ENCODE results near the gene NDUFS2. TPM values are rescaled to one million over a fixed set of nuclear protein-coding genes. Genes with fewer than 3 reads are reported as not detected.
"Not testable (repeated sequence)": the region's sequence is repeated elsewhere in the genome, so short reads cannot be mapped to it uniquely, and the experiment has no call there.

NDUFS2 gene
- total and polyA plus RNA-seq, 5 experiments from 2014 or later: 78.6 to 127 (median 106) TPM

GRCh38 chr1:161233102-161233501, 30.9 kb downstream of the NDUFS2 start:
- Mint-ChIP-seq H3K4me3 (no peak overlapping the region), H3K27ac (peak overlapping the region in 2 of 10 donors; percentile 18 to 38), H3K4me1 (peaks cover 0 to 4% (median 1%) of the 10 kb centered on the region in 4 donors), H3K27me3 (peaks cover 0 to under 1% (median 0%) of the 10 kb centered on the region in 5 donors), H3K36me3 (peaks cover 0 to 13% (median 0%) of the 10 kb centered on the region in 3 donors), H3K9me3 (no peaks in the 10 kb centered on the region)
- POLR2A ChIA-PET: no interaction called here
- peak in 1 of 10 donors; percentile 19 for DNase-seq
- ATAC-seq: no peak

DNA sequence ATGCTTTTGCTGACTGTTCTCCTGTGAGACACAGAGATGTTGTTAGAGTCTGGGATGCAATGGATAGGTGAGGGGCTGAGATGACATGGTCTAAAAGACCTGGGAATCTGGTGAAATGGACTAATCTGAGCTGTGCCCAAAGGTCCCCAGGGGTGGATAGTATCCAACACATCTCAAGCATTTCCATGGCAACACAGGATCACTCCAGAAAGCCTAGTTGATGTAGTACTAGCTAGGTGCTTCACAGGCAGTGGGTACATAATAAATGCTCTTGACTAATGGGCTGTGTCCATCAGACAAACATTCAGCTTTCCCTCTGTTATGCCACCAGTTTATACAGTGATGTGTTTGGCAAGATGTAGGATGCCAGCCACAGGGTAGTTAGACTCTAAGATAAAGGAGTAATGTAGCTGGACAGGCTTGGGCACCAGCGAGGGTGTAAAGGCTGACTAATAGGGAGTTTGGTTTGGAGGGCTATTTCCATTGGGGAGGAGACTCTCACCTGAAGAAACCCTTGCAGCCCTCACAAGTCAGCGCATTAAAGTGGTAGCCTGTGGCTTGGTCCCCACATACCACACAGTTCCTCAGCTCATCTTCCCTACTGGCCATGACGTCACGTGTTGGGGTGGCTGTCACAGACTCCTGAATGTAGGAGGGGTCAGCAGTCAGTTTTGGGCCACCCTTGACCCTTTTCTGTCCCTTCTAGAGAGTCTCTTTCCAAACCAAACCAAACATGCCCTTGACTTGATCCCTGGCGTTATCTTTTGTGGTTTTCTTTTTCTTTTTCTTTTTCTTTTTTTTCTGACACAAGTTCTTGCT, 34.0 kb downstream of the NDUFS2 start:
- H3K4me3 Mint-ChIP-seq: no peak overlapping the region
- POLR2A ChIA-PET: no interaction called here
- ATAC-seq (no peak), DNase-seq (no peak)
- no peaks in the 10 kb centered on the region for H3K4me1 Mint-ChIP-seq
- no peaks in the 10 kb centered on the region for H3K9me3 Mint-ChIP-seq
- no peak overlapping the region for H3K27ac Mint-ChIP-seq
- H3K36me3 Mint-ChIP-seq: no peaks in the 10 kb centered on the region
- peaks cover 0 to 9% (median 0%) of the 10 kb centered on the region in 5 donors for H3K27me3 Mint-ChIP-seq

GRCh38 chr1:161238039-161238473, 35.9 kb downstream of the NDUFS2 start, which contains the start of gene NR1I3:
NR1I3 (minus strand) TSS chr1:161238203; CDS start chr1:161236565, 1,638 bp downstream.
- no peak for ATAC-seq
- DNase-seq: no peak
- POLR2A ChIA-PET: no interaction called here
- H3K27me3 Mint-ChIP-seq: peaks cover 2 to 9% (median 7%) of the 10 kb centered on the region in 5 donors
- H3K4me3 Mint-ChIP-seq: no peak within 1 kb of the TSS
- H3K4me1 Mint-ChIP-seq: no peaks in the 10 kb centered on the region
- H3K36me3 Mint-ChIP-seq: no peaks in the 10 kb centered on the region
- peak within 1 kb of the TSS in 1 of 10 donors; percentile 78 for H3K27ac Mint-ChIP-seq
- H3K9me3 Mint-ChIP-seq: no peaks in the 10 kb centered on the region

DNA sequence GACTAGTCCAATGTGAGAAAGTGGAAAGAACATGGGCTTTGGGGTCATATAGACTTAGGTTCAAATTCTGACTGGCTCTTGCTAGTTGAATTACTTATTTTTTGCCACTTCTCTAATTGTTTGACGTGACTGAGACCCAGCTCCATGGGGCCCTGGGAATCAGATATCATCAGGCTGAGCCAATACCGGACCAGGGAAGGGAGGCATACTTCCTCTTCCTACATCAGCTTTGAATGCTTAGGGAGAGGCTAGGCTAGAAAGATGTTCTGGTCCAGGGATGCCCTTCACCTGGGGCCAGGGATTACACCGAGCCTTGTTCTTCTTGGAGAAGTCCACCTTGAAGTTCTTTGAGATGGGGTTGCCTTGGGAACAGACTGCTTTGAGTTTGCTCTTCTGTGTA, 39.5 kb downstream of the NDUFS2 start:
- H3K4me1 Mint-ChIP-seq: no peaks in the 10 kb centered on the region
- H3K4me3 Mint-ChIP-seq: no peak overlapping the region
- H3K27ac Mint-ChIP-seq: peak overlapping the region in 1 of 10 donors; percentile 13
- no peaks in the 10 kb centered on the region for H3K36me3 Mint-ChIP-seq
- POLR2A ChIA-PET: no interaction called here
- H3K9me3 Mint-ChIP-seq: no peaks in the 10 kb centered on the region
- ATAC-seq (no peak), DNase-seq (no peak)
- H3K27me3 Mint-ChIP-seq: peaks cover 3 to 15% (median 10%) of the 10 kb centered on the region in 5 donors

GRCh38 chr1:161242313-161242712, 40.1 kb downstream of the NDUFS2 start:
- Mint-ChIP-seq H3K27ac (no peak overlapping the region), H3K4me1 (no peaks in the 10 kb centered on the region), H3K9me3 (no peaks in the 10 kb centered on the region), H3K36me3 (no peaks in the 10 kb centered on the region), H3K4me3 (no peak overlapping the region), H3K27me3 (peaks cover 3 to 15% (median 10%) of the 10 kb centered on the region in 5 donors)
- DNase-seq (no peak), ATAC-seq (no peak)
- POLR2A ChIA-PET: no interaction called here

DNA sequence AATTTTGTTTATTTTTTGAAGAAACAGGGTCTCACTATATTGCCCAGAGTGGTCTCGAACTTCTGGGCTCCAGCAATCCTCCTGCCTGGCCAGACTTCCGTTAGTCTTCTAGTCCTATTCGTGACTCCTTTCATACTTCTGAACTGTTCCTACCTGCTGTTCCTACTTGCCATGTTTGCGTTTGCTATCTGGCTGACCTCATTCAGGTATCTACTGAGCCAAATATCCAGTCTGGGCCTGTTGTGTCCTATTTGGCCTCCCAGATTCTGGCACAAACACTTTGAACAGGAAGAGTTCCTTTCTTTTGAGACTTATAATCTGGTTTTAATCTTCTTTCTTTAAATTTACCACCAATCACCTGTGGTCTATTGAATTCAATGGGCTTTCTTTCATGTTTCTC, 42.7 kb downstream of the NDUFS2 start:
- POLR2A ChIA-PET: no interaction called here
- Mint-ChIP-seq H3K9me3 (peaks cover 0 to 2% (median 0%) of the 10 kb centered on the region in 9 donors), H3K27me3 (peaks cover 3 to 15% (median 8%) of the 10 kb centered on the region in 5 donors), H3K27ac (no peak overlapping the region), H3K4me1 (no peaks in the 10 kb centered on the region), H3K4me3 (no peak overlapping the region), H3K36me3 (peaks cover 0 to 1% (median 0%) of the 10 kb centered on the region in 3 donors)
- no peak for ATAC-seq
- no peak for DNase-seq

- H3K4me1 Mint-ChIP-seq, H3K4me3 Mint-ChIP-seq, H3K36me3 Mint-ChIP-seq, ATAC-seq, POLR2A ChIA-PET, DNase-seq, H3K9me3 Mint-ChIP-seq: not testable (repeated sequence)
- Mint-ChIP-seq H3K27me3 (peaks cover 0 to 19% (median 6%) of the 10 kb centered on the region in 5 donors), H3K27ac (peak overlapping the region in 1 of 10 donors; percentile 5)
These were observed 47.9 kb downstream of the NDUFS2 start for GRCh38 chr1:161250100-161250499.

- DNase-seq: no peak
- POLR2A ChIA-PET: no interaction called here
- Mint-ChIP-seq H3K27ac (no peak overlapping the region), H3K4me3 (no peak overlapping the region), H3K36me3 (peaks cover 0 to 8% (median 6%) of the 10 kb centered on the region in 3 donors), H3K4me1 (peaks cover 0 to 1% (median 0%) of the 10 kb centered on the region in 4 donors), H3K27me3 (peaks cover 0 to 27% (median 10%) of the 10 kb centered on the region in 5 donors), H3K9me3 (peaks cover 0 to 7% (median 3%) of the 10 kb centered on the region in 9 donors)
- no peak for ATAC-seq
These were observed 48.7 kb downstream of the NDUFS2 start for GRCh38 chr1:161250829-161251228.

DNA sequence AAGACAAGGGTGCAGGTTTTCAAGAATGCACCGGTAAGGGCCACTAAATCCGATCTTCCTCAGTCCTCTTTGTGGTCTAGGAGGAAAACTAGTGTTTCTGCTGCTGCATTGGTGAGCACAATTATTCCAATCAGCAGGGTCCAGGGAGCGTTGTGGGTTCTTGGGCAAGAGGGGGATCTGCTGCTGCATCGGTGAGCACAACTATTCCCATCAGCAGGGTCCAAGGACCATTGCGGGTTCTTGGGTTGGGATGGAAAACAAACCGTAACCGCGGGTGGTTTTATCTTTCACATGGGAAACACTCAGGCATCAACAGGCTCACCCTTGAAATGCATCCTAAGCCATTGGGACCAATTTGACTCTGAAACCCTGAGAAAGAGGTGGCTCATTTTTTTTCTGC, 49.4 kb downstream of the NDUFS2 start:
- no peak for ATAC-seq
- H3K9me3 Mint-ChIP-seq: peaks cover 0 to 12% (median 10%) of the 10 kb centered on the region in 9 donors
- H3K4me3 Mint-ChIP-seq: no peak overlapping the region

DNA sequence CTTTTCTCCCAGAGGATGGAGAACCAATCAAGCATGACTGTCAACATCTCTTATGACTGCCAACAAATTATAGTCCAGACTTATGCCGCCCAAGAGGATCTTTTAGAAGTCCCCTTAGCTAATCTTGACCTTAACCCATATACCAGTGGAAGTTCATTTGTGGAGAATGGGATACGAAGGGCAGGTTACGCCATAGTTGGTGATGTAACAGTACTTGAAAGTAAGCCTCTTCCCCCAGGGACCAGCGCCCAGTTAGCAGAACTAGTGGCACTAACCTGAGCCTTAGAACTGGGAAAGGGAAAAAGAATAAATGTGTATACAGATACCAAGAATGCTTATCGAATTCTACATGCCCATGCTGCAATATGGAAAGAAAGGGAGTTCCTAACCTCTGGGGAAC, 53.1 kb downstream of the NDUFS2 start:
- H3K36me3 Mint-ChIP-seq: peaks cover 9 to 32% (median 24%) of the 10 kb centered on the region in 3 donors
- H3K27ac Mint-ChIP-seq, DNase-seq, ATAC-seq, H3K4me3 Mint-ChIP-seq, POLR2A ChIA-PET: not testable (repeated sequence)
- peaks cover 12 to 24% (median 17%) of the 10 kb centered on the region in 4 donors for H3K4me1 Mint-ChIP-seq
- peaks cover 17 to 70% (median 43%) of the 10 kb centered on the region in 5 donors for H3K27me3 Mint-ChIP-seq
- H3K9me3 Mint-ChIP-seq: peaks cover 0 to 33% (median 16%) of the 10 kb centered on the region in 9 donors

More for the DNA sequence above, 49.4 kb downstream of the NDUFS2 start:
- H3K27me3 Mint-ChIP-seq: peaks cover 0 to 32% (median 14%) of the 10 kb centered on the region in 5 donors
- no peak overlapping the region for H3K27ac Mint-ChIP-seq
- no peak for DNase-seq
- peaks cover 0 to 14% (median 11%) of the 10 kb centered on the region in 3 donors for H3K36me3 Mint-ChIP-seq
- H3K4me1 Mint-ChIP-seq: peaks cover 0 to 1% (median 0%) of the 10 kb centered on the region in 4 donors
- POLR2A ChIA-PET: no interaction called here

DNA sequence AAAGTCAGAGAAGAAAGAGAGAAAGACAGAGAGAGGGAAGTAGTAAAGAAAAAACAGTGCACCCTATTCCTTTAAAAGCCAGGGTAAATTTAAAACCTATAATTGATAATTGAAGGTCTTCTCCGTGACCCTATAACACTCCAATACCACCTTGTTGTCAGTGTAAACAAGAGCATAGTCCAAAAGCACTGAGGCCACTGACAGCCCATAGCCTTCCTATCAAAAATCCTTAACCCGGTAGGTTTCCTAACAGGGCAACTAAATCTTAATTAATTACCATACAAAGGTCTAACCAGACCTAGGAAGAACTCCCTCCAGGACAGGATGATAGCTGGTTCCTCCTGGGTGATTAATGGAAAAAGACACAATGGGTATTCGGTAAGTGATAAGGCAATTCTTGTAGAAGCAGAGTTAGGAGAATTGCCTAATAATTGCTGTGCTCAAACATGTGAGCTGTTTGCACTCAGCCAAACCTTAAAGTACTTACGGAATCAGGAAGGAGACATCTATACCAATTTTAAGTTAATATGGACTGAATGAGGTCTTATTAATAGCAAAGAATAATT, 53.9 kb downstream of the NDUFS2 start:
- Mint-ChIP-seq H3K27ac (peak overlapping the region in 1 of 10 donors; percentile 65), H3K36me3 (peaks cover 9 to 32% (median 24%) of the 10 kb centered on the region in 3 donors), H3K9me3 (peaks cover 0 to 33% (median 16%) of the 10 kb centered on the region in 9 donors), H3K27me3 (peaks cover 18 to 73% (median 48%) of the 10 kb centered on the region in 5 donors), H3K4me1 (peaks cover 11 to 32% (median 20%) of the 10 kb centered on the region in 4 donors)
- POLR2A ChIA-PET, DNase-seq, ATAC-seq, H3K4me3 Mint-ChIP-seq: not testable (repeated sequence)

- peaks cover 11 to 37% (median 24%) of the 10 kb centered on the region in 4 donors for H3K4me1 Mint-ChIP-seq
- not testable (repeated sequence) for ATAC-seq
These were observed 54.9 kb downstream of the NDUFS2 start for GRCh38 chr1:161257109-161257508.

More at GRCh38 chr1:161257109-161257508, 54.9 kb downstream of the NDUFS2 start:
- Mint-ChIP-seq H3K36me3 (peaks cover 9 to 32% (median 24%) of the 10 kb centered on the region in 3 donors), H3K27me3 (peaks cover 23 to 73% (median 56%) of the 10 kb centered on the region in 5 donors), H3K27ac (peak overlapping the region in 1 of 10 donors; percentile 71), H3K4me3 (peak overlapping the region in 2 of 10 donors; percentile 75 to 78), H3K9me3 (peaks cover 0 to 33% (median 16%) of the 10 kb centered on the region in 9 donors)
- DNase-seq: peak in 1 of 10 donors; percentile 16
- POLR2A ChIA-PET: interaction anchor here (1.2 kb wide), 1 partner anchor 9 kb away, joined by 5 read pairs; no protein-coding TSS in a partner anchor
